ENCODE data around the gene PRKAG2. TPM values are rescaled to one million over a fixed set of nuclear protein-coding genes. Genes with fewer than 3 reads are reported as not detected.
A peak's percentile ranks its signal among the peaks of the same experiment; 100 is the strongest.
"Not testable (repeated sequence)": the region's sequence is repeated elsewhere in the genome, so short reads cannot be mapped to it uniquely, and the experiment has no call there.

PRKAG2 gene
- total and polyA plus RNA-seq, 4 donors, result 3.6 to 25.1 (median 16.8) TPM

DNA sequence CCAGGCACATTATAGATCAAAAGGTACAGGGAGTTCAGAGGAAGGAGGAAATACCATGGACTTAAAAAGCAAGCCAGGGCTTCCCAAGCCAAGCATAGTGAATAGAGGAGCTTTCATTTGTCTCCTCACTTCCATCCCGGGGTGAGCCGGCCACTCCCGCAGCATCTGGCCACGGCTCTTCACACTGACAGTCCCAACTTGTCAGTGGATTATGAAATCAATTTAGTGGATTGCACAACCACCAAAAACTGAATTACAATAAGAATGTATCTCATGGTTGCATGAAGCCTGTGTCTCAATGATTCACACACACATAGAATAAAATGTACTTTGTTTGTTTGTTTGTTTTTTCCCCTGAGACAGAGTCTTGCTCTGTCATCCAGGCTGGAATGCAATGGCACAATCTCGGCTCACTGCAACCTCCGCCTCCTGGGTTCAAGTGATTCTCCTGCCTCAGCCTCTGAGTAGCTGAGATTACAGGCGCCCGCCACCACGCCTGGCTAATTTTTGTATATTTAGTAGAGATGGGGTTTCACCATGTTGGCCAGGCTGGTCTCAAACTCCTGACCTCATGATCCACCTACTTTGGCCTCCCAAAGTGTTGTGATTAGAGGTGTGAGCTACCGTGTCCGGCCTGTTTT, 79.1 kb downstream of the PRKAG2 start:
- H3K27ac ChIP-seq (ENCODE audit: low read depth in 1 of 2, low read length in 2 of 2), result peak overlapping the region; percentile 69 to 90
- not testable (repeated sequence) for H3K9ac ChIP-seq (ENCODE audit: low read depth in 1 of 2, low read length in 2 of 2); DNase-seq (ENCODE audit: low spot score); H3K27me3 ChIP-seq (ENCODE audit: control insufficient read depth in 4 of 4, insufficient read depth in 4 of 4, low read length in 3 of 4); H3K4me3 ChIP-seq (ENCODE audit: low read depth in 1 of 3, low read length in 3 of 3); H3K36me3 ChIP-seq (ENCODE audit: control insufficient read depth in 4 of 4, insufficient read depth in 3 of 4, low read depth in 1 of 4, low read length in 3 of 4); H3K9me3 ChIP-seq (ENCODE audit: control insufficient read depth in 4 of 4, low read length in 3 of 4)
- H3K4me1 ChIP-seq (ENCODE audit: control insufficient read depth in 4 of 4, insufficient read depth in 4 of 4, low read length in 3 of 4), result peaks cover 26 to 75% (median 55%) of the 10 kb centered on the region in 4 donors
- TF ChIP-seq, protein P1, sequence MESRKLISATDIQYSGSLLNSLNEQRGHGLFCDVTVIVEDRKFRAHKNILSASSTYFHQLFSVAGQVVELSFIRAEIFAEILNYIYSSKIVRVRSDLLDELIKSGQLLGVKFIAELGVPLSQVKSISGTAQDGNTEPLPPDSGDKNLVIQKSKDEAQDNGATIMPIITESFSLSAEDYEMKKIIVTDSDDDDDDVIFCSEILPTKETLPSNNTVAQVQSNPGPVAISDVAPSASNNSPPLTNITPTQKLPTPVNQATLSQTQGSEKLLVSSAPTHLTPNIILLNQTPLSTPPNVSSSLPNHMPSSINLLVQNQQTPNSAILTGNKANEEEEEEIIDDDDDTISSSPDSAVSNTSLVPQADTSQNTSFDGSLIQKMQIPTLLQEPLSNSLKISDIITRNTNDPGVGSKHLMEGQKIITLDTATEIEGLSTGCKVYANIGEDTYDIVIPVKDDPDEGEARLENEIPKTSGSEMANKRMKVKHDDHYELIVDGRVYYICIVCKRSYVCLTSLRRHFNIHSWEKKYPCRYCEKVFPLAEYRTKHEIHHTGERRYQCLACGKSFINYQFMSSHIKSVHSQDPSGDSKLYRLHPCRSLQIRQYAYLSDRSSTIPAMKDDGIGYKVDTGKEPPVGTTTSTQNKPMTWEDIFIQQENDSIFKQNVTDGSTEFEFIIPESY (IDR thresholded peaks at IDR 0.05), result peak; percentile 39
- peak in 1 of 2 donors; percentile 34 for TF ChIP-seq RAD21 (IDR thresholded peaks at IDR 0.05)
- TF ChIP-seq JUND (IDR thresholded peaks at IDR 0.05), result peak in 1 of 2 donors; percentile 22
- TF ChIP-seq HNF4A (conservative IDR thresholded peaks at IDR 0.05), result peak; percentile 36 to 47
- peak; percentile 20 to 69 for TF ChIP-seq RXRA (IDR thresholded peaks at IDR 0.05)
- TF ChIP-seq, protein P2, sequence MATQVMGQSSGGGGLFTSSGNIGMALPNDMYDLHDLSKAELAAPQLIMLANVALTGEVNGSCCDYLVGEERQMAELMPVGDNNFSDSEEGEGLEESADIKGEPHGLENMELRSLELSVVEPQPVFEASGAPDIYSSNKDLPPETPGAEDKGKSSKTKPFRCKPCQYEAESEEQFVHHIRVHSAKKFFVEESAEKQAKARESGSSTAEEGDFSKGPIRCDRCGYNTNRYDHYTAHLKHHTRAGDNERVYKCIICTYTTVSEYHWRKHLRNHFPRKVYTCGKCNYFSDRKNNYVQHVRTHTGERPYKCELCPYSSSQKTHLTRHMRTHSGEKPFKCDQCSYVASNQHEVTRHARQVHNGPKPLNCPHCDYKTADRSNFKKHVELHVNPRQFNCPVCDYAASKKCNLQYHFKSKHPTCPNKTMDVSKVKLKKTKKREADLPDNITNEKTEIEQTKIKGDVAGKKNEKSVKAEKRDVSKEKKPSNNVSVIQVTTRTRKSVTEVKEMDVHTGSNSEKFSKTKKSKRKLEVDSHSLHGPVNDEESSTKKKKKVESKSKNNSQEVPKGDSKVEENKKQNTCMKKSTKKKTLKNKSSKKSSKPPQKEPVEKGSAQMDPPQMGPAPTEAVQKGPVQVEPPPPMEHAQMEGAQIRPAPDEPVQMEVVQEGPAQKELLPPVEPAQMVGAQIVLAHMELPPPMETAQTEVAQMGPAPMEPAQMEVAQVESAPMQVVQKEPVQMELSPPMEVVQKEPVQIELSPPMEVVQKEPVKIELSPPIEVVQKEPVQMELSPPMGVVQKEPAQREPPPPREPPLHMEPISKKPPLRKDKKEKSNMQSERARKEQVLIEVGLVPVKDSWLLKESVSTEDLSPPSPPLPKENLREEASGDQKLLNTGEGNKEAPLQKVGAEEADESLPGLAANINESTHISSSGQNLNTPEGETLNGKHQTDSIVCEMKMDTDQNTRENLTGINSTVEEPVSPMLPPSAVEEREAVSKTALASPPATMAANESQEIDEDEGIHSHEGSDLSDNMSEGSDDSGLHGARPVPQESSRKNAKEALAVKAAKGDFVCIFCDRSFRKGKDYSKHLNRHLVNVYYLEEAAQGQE (IDR thresholded peaks at IDR 0.05), result peak; percentile 4
- peak; percentile 32 for TF ChIP-seq YY1 (IDR thresholded peaks at IDR 0.05)
- peak in 1 of 2 donors; percentile 24 for TF ChIP-seq GABPA (IDR thresholded peaks at IDR 0.05 in 1 of 2, conservative IDR thresholded peaks at IDR 0.05 in 1 of 2)
- peak; percentile 43 for TF ChIP-seq SP1 (IDR thresholded peaks at IDR 0.05)
- WGBS, result 58% methylated on average over 11 of the region's 11 CpGs

DNA sequence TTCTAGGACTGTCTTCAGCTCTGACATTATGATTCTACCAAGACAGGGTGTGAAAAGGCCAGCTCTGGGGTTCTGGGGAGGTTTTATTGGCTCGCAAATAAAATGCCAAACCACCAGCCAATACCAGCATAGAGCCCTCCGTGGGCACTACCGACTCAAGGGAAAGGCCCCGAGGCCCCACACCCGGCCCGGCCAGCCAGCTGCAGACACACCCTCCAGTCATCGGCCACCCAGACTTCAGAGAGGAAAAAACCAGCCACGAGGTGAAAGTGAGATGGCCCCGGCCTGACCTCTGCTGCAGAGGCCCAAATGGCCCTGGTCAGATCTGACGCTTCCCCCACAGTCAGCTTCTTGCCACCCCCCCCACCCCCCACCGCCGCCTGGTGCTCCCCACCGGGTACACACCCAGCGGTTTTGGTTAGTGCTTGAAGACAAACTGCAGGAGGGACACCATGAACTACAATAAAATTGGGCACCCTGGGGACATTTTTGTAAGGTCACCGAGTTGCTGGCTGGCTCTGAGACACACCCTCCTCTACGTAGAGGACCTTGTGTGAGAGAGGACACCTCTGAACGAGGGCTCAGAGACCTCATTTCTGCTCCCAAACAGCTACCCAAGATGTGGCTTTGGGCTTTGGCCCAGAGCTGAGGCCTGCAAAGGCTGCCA, 79.9 kb downstream of the PRKAG2 start:
- H3K4me1 ChIP-seq (ENCODE audit: control insufficient read depth in 4 of 4, insufficient read depth in 4 of 4, low read length in 3 of 4), result peaks cover 30 to 77% (median 56%) of the 10 kb centered on the region in 4 donors
- no peaks in the 10 kb centered on the region for H3K27me3 ChIP-seq (ENCODE audit: control insufficient read depth in 4 of 4, insufficient read depth in 4 of 4, low read length in 3 of 4)
- no peaks in the 10 kb centered on the region for H3K9me3 ChIP-seq (ENCODE audit: control insufficient read depth in 4 of 4, low read length in 3 of 4)
- DNase-seq (ENCODE audit: low spot score), result no peak
- H3K9ac ChIP-seq (ENCODE audit: low read depth in 1 of 2, low read length in 2 of 2), result no peak overlapping the region
- no peak overlapping the region for H3K4me3 ChIP-seq (ENCODE audit: low read depth in 1 of 3, low read length in 3 of 3)
- H3K27ac ChIP-seq (ENCODE audit: low read depth in 1 of 2, low read length in 2 of 2), result peak overlapping the region; percentile 69 to 90
- H3K36me3 ChIP-seq (ENCODE audit: control insufficient read depth in 4 of 4, insufficient read depth in 3 of 4, low read depth in 1 of 4, low read length in 3 of 4), result no peaks in the 10 kb centered on the region
- 64% methylated on average over 17 of the region's 17 CpGs for WGBS
- TF ChIP-seq, protein P3, sequence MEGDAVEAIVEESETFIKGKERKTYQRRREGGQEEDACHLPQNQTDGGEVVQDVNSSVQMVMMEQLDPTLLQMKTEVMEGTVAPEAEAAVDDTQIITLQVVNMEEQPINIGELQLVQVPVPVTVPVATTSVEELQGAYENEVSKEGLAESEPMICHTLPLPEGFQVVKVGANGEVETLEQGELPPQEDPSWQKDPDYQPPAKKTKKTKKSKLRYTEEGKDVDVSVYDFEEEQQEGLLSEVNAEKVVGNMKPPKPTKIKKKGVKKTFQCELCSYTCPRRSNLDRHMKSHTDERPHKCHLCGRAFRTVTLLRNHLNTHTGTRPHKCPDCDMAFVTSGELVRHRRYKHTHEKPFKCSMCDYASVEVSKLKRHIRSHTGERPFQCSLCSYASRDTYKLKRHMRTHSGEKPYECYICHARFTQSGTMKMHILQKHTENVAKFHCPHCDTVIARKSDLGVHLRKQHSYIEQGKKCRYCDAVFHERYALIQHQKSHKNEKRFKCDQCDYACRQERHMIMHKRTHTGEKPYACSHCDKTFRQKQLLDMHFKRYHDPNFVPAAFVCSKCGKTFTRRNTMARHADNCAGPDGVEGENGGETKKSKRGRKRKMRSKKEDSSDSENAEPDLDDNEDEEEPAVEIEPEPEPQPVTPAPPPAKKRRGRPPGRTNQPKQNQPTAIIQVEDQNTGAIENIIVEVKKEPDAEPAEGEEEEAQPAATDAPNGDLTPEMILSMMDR (IDR thresholded peaks at IDR 0.05; ENCODE audit: low read depth, low read length, missing input control), result no peak
- TF ChIP-seq EGR1 (IDR thresholded peaks at IDR 0.05; ENCODE audit: low read depth in 2 of 2), result no peak
- no peak for TF ChIP-seq RAD21 (IDR thresholded peaks at IDR 0.05)
- TF ChIP-seq, protein P4, sequence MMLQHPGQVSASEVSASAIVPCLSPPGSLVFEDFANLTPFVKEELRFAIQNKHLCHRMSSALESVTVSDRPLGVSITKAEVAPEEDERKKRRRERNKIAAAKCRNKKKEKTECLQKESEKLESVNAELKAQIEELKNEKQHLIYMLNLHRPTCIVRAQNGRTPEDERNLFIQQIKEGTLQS (IDR thresholded peaks at IDR 0.05), result no peak
- TF ChIP-seq FOXA2 (IDR thresholded peaks at IDR 0.05), result no peak
- TF ChIP-seq NR2F2 (IDR thresholded peaks at IDR 0.05), result no peak
- TF ChIP-seq SP1 (IDR thresholded peaks at IDR 0.05), result no peak
- TF ChIP-seq FOXA1 (IDR thresholded peaks at IDR 0.05), result no peak
- no peak for TF ChIP-seq YY1 (IDR thresholded peaks at IDR 0.05)
- TF ChIP-seq HNF4A (conservative IDR thresholded peaks at IDR 0.05), result no peak
- no peak for TF ChIP-seq GABPA (IDR thresholded peaks at IDR 0.05 in 1 of 2, conservative IDR thresholded peaks at IDR 0.05 in 1 of 2)
- no peak for TF ChIP-seq TAF1 (conservative IDR thresholded peaks at IDR 0.05)
- TF ChIP-seq HNF4G (IDR thresholded peaks at IDR 0.05), result no peak
- no peak for TF ChIP-seq RXRA (IDR thresholded peaks at IDR 0.05)
- TF ChIP-seq, protein P5, sequence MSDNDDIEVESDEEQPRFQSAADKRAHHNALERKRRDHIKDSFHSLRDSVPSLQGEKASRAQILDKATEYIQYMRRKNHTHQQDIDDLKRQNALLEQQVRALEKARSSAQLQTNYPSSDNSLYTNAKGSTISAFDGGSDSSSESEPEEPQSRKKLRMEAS (IDR thresholded peaks at IDR 0.05), result no peak
- TF ChIP-seq, protein P2 (IDR thresholded peaks at IDR 0.05), result no peak
